ENCODE data around the gene DAB2IP.

DNA sequence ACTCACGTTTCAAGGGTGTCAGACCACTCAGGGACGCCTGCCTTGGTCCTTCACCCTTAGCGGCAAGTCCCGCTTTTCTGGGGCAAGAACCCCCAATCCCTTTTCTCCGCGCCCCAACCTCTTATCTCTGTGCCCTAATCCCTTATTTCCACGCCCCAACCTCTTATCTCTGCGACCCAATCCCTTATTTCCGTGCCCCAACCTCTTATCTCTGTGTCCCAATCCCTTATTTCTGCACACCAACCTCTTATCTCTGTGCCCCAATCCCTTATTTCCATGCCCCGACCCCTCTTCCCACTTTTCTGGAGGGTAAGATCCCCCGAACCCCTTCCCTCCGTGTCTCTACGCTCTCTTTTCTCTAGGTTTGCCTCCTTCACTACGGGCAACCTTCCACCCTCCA, 139.4 kb downstream of the DAB2IP start:
- TF ChIP-seq, protein P1, sequence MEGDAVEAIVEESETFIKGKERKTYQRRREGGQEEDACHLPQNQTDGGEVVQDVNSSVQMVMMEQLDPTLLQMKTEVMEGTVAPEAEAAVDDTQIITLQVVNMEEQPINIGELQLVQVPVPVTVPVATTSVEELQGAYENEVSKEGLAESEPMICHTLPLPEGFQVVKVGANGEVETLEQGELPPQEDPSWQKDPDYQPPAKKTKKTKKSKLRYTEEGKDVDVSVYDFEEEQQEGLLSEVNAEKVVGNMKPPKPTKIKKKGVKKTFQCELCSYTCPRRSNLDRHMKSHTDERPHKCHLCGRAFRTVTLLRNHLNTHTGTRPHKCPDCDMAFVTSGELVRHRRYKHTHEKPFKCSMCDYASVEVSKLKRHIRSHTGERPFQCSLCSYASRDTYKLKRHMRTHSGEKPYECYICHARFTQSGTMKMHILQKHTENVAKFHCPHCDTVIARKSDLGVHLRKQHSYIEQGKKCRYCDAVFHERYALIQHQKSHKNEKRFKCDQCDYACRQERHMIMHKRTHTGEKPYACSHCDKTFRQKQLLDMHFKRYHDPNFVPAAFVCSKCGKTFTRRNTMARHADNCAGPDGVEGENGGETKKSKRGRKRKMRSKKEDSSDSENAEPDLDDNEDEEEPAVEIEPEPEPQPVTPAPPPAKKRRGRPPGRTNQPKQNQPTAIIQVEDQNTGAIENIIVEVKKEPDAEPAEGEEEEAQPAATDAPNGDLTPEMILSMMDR (IDR thresholded peaks at IDR 0.05): no peak
- TF ChIP-seq POLR2A (IDR thresholded peaks at IDR 0.05): no peak
